Measurements from ENCODE around the gene GPR34.

The GPR34 gene

DNA sequence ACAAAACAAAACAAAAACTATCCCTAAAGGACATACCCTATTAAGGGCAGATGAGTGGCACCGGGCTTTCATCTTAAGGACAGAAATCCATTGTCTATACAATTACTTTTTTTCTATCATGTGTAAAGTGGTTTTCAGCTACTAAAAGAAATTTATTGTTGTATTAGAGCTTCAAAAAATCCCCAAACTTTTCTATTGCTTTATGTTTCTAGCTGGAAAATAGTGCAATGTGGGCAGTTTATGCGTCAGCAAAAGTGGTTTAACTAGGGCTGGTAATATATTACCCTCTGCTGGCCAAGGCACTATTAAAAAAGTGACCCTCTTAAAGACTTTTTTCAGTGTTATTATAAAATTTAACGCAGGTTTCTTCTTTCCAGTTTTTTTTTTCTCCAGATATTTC lies 19.7 kb downstream of the GPR34 start:
- Histone ChIP-seq H3K27ac (ENCODE audit: low read depth, low read length, poor library complexity, severe bottlenecking) (peak overlapping the region; percentile 29), H3K36me3 (ENCODE audit: insufficient read depth, low read length) (no peaks in the 10 kb centered on the region), H3K4me3 (ENCODE audit: low read depth, low read length, poor library complexity, severe bottlenecking) (no peak overlapping the region), H3K4me1 (ENCODE audit: insufficient read depth, low read length, severe bottlenecking) (peaks cover 51% of the 10 kb centered on the region), H3K9me3 (ENCODE audit: low read length) (no peaks in the 10 kb centered on the region), H2AFZ (ENCODE audit: low read length) (no peak overlapping the region), H3K4me2 (ENCODE audit: low read length) (no peak overlapping the region), H4K20me1 (ENCODE audit: insufficient read depth, low read length) (no peaks in the 10 kb centered on the region), H3F3A (ENCODE audit: insufficient read depth, low read length) (no peaks in the 10 kb centered on the region), H3K79me2 (ENCODE audit: insufficient read depth, low read length) (no peaks in the 10 kb centered on the region), H3K27me3 (ENCODE audit: insufficient read depth, low read length) (no peaks in the 10 kb centered on the region), H3K9me2 (ENCODE audit: low read depth, low read length) (no peaks in the 10 kb centered on the region), H3K9ac (ENCODE audit: low read length) (no peak overlapping the region)
- TF ChIP-seq EZH2 (IDR thresholded peaks at IDR 0.05; ENCODE audit: borderline replicate concordance, low read length) = no peak
- peak; percentile 15; the same call in 1 of the 2 replicates for TF ChIP-seq CTCF (IDR thresholded peaks at IDR 0.05; ENCODE audit: low read length)

GRCh38 chrX:41711021-41711667 lies 22.4 kb downstream of the GPR34 start:
- H3K27me3 ChIP-seq (ENCODE audit: insufficient read depth, low read length) = no peaks in the 10 kb centered on the region

GRCh38 chrX:41716222-41716621 lies 27.4 kb downstream of the GPR34 start:
- Histone ChIP-seq H3F3A (ENCODE audit: insufficient read depth, low read length) (no peaks in the 10 kb centered on the region), H3K27ac (ENCODE audit: low read depth, low read length, poor library complexity, severe bottlenecking) (peak overlapping the region; percentile 81), H3K79me2 (ENCODE audit: insufficient read depth, low read length) (no peaks in the 10 kb centered on the region), H3K9me3 (ENCODE audit: low read length) (0 out of 2 replicates have a peak, but pooled peaks cover 4% of the 10 kb centered on the region), H3K27me3 (ENCODE audit: insufficient read depth, low read length) (no peaks in the 10 kb centered on the region), H4K20me1 (ENCODE audit: insufficient read depth, low read length) (no peaks in the 10 kb centered on the region), H3K9me2 (ENCODE audit: low read depth, low read length) (no peaks in the 10 kb centered on the region), H3K4me1 (ENCODE audit: insufficient read depth, low read length, severe bottlenecking) (peaks cover 30% of the 10 kb centered on the region), H3K9ac (ENCODE audit: low read length) (no peak overlapping the region), H2AFZ (ENCODE audit: low read length) (no peak overlapping the region), H3K4me3 (ENCODE audit: low read depth, low read length, poor library complexity, severe bottlenecking) (no peak overlapping the region), H3K36me3 (ENCODE audit: insufficient read depth, low read length) (peaks cover 21% of the 10 kb centered on the region), H3K4me2 (ENCODE audit: low read length) (no peak overlapping the region)
- TF ChIP-seq CTCF (IDR thresholded peaks at IDR 0.05; ENCODE audit: low read length) (no peak), EZH2 (IDR thresholded peaks at IDR 0.05; ENCODE audit: borderline replicate concordance, low read length) (no peak)

More at GRCh38 chrX:41711021-41711667, 22.4 kb downstream of the GPR34 start:
- Histone ChIP-seq H3K9ac (ENCODE audit: low read length) (no peak overlapping the region), H3K4me2 (ENCODE audit: low read length) (no peak overlapping the region), H3F3A (ENCODE audit: insufficient read depth, low read length) (no peaks in the 10 kb centered on the region), H3K4me3 (ENCODE audit: low read depth, low read length, poor library complexity, severe bottlenecking) (no peak overlapping the region), H3K4me1 (ENCODE audit: insufficient read depth, low read length, severe bottlenecking) (peaks cover 34% of the 10 kb centered on the region), H4K20me1 (ENCODE audit: insufficient read depth, low read length) (no peaks in the 10 kb centered on the region), H3K9me3 (ENCODE audit: low read length) (no peaks in the 10 kb centered on the region), H3K36me3 (ENCODE audit: insufficient read depth, low read length) (no peaks in the 10 kb centered on the region), H3K9me2 (ENCODE audit: low read depth, low read length) (no peaks in the 10 kb centered on the region), H3K79me2 (ENCODE audit: insufficient read depth, low read length) (no peaks in the 10 kb centered on the region), H2AFZ (ENCODE audit: low read length) (no peak overlapping the region), H3K27ac (ENCODE audit: low read depth, low read length, poor library complexity, severe bottlenecking) (no peak overlapping the region)
- TF ChIP-seq EZH2 (IDR thresholded peaks at IDR 0.05; ENCODE audit: borderline replicate concordance, low read length) = no peak
